Daoy (cell line): ENCODE results near the gene HCST. TPM values are rescaled to one million over a fixed set of nuclear protein-coding genes. Genes with fewer than 3 reads are reported as not detected.

ENCODE experiments used
- DNase-seq: peaks from one replicate; pipeline ENCODE4 v3.0.0-alpha.2; 2015; ENCODE audit warnings: low read depth
- total RNA-seq: library from RNA; depleted of rRNA; stranded (reverse); fragments of >200 nt; shearing (Covaris generic); gene quantifications from 2 replicates; pipeline ENCODE4 v1.2.3, GENCODE V29; 2014; rRNA removed

Gene HCST
- total RNA-seq, result not detected in 2 replicates

DNA sequence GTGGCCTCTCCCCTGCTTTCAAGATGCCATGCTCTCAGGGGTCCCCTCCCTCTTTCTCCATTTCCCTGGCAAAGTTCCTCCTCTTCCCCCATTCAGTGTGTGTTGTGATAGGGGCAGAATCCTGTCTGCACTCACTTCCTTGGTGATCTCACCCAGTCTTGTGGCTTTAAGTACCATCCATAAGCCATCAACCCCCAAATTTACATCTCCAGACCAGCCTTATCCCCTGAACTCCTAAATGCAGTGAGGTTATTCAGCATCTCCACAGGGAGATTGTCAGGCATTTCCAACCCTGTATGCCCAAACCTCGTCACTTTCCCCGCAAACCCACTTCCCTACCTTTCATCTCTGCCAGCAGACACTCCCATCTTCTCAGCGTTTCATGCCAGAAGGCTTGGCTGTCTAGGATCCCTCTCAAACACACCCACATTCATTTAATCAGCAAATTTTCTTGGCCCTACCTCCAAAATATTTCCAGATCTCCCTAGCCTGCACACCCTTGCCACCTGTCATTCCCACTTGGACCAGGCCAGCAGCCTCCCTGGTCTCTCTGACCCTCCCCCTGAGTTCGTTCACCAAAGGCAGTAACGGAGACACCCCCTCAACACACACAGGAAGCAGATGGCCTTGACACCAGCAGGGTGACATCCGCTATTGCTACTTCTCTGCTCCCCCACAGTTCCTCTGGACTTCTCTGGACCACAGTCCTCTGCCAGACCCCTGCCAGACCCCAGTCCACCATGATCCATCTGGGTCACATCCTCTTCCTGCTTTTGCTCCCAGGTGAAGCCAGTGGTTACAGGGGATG, at the start of gene HCST:
TSS of gene HCST (plus strand) at position 676 of the 808 bp plus-strand sequence. CDS start at position 741, 65 bp downstream.
- peak; percentile 72 for DNase-seq

GRCh38 chr19:35853038-35853756, 49.1 kb upstream of the HCST start:
- DNase-seq, result no peak

DNA sequence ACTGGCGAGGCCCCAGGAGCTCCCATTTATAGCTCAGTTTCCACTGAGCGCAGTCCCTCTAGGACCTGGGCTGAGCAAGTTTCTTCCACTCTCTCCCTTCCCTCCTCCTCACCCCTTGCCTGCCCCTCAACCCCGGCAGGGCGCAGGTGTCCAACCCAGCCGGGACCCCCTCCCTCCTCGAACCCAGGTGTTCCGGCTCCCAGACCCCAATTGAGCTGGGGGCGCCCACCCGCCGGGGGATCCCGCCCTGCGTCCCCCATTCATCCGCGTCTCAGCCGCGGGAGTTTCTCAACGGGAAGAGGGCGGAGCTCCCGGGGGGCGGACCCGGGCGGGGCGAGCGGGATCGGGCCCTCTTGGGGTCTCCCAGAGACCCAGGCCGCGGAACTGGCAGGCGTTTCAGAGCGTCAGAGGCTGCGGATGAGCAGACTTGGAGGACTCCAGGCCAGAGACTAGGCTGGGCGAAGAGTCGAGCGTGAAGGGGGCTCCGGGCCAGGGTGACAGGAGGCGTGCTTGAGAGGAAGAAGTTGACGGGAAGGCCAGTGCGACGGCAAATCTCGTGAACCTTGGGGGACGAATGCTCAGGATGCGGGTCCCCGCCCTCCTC, 45.7 kb upstream of the HCST start, which contains the start of gene KIRREL2:
TSS of gene KIRREL2 (plus strand) at position 366 of the 604 bp plus-strand sequence. CDS start at position 575, 209 bp downstream.
- peak; percentile 38 for DNase-seq

DNA sequence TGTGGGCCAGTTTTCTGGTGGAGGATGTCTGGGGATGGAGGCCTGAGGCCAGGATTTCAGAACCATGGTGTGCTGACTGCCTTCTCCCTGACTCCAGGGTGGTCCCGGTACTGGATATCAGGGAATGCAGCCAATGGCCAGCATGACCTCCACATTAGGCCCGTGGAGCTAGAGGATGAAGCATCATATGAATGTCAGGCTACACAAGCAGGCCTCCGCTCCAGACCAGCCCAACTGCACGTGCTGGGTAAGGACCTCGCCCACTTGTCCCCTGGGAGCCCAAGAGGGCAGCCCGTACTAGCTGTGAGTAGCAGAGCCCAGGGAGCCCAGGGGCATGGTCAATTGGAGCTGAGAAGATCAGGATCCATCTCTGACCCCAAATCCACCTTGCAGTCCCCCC, 44.0 kb upstream of the HCST start:
- DNase-seq, result no peak

DNA sequence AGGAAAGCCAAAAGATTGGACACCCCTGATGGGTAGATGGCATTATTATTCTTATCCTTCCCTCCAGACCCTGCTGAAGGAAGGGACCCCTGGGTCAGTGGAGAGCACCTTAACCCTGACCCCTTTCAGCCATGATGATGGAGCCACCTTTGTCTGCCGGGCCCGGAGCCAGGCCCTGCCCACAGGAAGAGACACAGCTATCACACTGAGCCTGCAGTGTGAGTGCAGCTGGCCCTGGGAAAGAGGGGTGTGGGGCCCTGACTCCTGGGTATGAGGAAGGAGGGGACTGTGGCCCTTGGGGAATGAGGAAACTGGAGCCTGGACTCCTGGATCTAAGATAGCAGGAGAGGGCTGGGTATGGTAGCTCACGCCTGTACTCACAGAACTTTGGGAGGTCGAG, 42.9 kb upstream of the HCST start:
- DNase-seq, result no peak

DNA sequence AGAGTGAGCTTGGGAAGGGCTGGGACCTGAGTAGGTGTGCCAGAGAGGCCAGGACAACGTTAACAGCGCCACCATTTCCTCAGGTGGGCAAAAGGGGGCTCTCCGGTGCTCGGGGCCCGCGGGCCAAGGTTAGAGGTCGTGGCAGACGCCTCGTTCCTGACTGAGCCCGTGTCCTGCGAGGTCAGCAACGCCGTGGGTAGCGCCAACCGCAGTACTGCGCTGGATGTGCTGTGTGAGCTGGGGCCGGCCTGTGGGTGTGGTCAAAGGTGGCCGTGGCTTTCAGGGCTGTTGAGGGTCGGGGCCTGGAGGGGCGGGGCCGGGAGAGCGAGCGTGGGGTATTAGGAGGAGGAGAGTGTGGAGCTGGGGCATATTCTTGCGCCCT, 41.9 kb upstream of the HCST start:
- no peak for DNase-seq

- no peak for DNase-seq
Observed at GRCh38 chr19:35860818-35861639, 41.3 kb upstream of the HCST start.

- DNase-seq, result no peak
Observed at GRCh38 chr19:35861640-35862160, 40.6 kb upstream of the HCST start.

DNA sequence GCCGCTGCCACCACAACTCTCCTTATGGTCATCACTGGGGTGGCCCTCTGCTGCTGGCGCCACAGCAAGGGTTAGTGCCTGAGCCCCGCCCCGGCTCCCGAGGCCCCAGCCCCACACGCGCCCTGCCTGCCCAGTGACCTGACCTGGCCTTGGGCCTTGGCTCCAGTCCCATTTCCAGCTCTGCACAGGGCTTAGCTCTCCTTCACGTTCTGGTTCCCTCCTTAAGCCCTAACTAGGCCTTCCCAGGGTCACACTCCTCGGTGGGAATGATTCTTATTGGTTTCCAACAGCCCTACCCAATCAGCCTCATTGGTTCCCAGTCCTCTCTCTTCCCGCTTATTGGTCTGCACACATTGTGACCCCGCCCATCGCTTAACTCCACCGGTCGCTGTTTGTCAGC, 39.8 kb upstream of the HCST start:
- no peak for DNase-seq

GRCh38 chr19:35863018-35863417, 39.3 kb upstream of the HCST start:
- no peak for DNase-seq

DNA sequence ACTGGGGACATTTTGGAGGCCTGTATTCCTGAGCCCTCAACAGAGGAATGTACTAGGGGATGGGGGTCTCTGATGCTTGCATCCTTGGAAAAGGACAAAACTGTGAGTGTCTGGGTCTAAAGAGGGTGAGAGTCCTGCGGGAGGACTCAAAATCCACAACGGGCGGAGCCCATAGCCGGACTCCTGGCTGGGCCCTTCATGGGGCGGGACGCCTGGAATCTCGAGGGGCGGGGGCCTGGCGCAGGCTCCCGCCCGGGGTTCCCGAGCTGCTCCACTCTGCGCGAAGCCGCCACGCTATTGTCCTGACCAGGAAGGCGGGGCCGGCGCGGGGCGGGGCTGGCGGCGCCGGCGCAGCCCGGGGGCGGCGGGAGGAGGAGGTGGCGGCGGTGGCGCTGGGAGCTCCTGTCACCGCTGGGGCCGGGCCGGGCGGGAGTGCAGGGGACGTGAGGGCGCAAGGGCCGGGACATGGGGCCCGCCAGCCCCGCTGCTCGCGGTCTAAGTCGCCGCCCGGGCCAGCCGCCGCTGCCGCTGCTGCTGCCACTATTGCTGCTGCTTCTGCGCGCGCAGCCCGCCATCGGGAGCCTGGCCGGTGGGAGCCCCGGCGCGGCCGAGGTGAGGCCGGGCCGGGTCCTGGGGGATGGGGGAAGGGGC, 34.0 kb upstream of the HCST start, which contains the start of gene APLP1:
TSS of gene APLP1 (plus strand) at position 403 of the 651 bp plus-strand sequence. CDS start at position 466, 63 bp downstream.
- peak; percentile 64 for DNase-seq

DNA sequence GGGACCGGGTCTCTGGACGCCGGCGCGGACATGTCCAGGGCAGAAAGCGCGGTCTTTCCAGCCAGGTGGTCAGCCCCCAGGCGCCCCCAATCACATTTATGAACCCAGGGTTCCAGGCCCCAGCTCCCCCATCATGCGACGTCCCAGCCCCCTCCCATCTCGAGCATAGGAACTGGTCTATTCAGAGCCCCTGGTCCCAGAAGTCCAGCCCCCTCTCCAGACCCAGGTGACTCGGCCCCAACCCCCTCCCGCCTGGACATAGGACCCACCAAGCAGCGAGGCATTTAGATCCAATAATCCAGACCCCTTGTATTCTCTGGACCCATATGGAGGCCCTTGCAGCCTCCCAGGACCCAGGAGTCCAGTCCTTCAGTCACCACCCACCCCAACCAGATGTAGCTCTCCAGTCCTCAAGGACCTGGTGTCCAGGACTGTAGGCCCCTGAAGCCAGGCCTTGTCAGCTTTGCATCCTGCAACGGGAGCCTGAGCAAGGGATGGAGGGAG, 33.5 kb upstream of the HCST start:
- no peak for DNase-seq

GRCh38 chr19:35869327-35870123, 32.8 kb upstream of the HCST start:
- DNase-seq, result peak; percentile 93

DNA sequence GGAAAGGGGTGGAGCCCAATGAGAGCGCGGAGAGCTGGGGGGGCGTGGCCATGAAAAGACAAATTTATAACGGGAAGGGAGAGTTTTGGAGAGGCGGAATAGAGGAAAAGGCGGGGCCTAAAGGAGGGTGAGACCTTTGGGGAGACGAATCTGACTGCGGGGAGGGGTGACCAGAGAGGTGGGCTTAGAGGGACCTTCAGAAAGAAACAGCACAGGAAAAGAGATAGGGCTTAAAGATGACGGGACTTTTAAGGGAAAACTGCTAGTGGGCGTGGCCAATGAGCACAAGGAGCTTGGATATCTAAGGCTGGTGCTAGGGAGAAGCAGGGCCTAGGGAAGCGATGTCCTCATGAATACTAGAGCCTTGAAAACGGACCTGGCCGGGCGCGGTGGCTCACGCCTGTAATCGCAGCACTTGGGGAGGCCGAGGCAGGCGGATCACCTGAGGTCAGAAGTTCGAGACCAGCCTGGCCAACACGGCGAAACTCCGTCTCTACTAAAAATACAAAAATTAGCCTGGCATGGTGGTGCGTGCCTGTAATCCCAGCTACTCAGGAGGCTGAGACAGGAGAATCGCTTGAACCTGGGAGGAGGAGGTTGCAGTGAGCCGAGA, 32.1 kb upstream of the HCST start:
- peak; percentile 82 for DNase-seq

DNA sequence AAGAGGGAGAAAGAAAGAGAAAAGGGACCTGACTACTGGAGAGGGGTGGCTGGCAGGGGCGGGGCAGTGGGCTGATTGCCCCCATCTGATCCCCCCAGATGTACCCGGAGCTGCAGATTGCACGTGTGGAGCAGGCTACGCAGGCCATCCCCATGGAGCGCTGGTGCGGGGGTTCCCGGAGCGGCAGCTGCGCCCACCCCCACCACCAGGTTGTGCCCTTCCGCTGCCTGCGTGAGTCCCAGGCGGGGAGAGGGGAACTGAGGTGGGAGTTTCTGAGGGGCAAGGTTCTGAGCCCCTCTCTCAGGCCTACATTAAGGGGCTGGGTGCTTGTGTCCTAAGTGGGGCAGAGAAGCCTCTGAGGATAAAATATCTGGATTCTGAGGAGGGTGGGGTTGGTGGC, 31.5 kb upstream of the HCST start:
- DNase-seq, result no peak

DNA sequence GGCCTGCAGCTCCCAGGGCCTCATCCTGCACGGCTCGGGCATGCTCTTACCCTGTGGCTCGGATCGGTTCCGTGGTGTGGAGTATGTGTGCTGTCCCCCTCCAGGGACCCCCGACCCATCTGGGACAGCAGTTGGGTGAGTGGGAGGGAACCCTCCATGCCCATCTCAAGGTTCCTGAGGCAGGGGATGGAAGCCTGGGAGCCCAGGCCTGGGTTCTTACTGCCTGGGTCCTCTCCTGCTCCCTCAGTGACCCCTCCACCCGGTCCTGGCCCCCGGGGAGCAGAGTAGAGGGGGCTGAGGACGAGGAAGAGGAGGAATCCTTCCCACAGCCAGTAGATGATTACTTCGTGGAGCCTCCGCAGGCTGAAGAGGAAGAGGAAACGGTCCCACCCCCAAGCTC, 30.7 kb upstream of the HCST start:
- DNase-seq, result no peak

DNA sequence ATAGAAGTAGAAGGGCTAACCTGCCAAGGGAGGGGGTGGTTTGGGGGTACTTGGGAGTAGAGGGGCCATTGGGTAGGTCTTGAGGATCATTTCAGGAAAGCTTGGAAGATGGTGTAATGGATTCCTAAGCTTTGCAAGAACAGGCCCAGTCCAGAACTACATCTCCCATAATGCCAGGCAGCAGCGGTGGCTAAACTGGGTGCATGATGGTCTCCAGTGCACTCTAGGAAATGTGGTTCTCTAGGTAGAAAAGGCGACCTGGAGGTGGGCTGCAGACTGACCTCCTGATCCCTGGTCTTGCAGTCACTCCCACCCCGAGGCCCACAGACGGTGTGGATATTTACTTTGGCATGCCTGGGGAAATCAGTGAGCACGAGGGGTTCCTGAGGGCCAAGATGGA, 30.1 kb upstream of the HCST start:
- no peak for DNase-seq

DNA sequence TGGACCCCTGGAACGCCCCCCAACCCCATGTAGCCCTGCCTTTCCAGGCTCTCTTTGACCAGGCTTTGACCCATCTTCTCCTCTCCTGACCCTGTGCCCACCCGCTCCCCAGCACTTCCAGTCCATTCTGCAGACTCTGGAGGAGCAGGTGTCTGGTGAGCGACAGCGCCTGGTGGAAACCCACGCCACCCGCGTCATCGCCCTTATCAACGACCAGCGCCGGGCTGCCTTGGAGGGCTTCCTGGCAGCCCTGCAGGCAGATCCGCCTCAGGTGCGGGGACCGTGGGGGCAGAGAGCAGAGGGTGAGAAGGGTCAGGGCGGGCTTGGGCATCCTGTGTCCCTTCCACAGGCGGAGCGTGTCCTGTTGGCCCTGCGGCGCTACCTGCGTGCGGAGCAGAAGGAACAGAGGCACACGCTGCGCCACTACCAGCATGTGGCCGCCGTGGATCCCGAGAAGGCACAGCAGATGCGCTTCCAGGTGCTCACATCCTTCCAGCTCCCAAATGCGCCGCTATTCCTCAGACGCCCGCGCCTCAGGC, 27.9 kb upstream of the HCST start:
- DNase-seq, result no peak

- DNase-seq, result no peak
Observed at GRCh38 chr19:35879068-35879467, 23.3 kb upstream of the HCST start.
